GM18526 (cell line): ENCODE data around the gene FGFR4.

Experiments
- POLR2A ChIP-seq: IDR thresholded peaks from 3 replicates; pipeline ENCODE4 v1.6.1; 2011; ENCODE audit not compliant: insufficient read length; ENCODE audit errors: extremely low read depth

Gene FGFR4

DNA sequence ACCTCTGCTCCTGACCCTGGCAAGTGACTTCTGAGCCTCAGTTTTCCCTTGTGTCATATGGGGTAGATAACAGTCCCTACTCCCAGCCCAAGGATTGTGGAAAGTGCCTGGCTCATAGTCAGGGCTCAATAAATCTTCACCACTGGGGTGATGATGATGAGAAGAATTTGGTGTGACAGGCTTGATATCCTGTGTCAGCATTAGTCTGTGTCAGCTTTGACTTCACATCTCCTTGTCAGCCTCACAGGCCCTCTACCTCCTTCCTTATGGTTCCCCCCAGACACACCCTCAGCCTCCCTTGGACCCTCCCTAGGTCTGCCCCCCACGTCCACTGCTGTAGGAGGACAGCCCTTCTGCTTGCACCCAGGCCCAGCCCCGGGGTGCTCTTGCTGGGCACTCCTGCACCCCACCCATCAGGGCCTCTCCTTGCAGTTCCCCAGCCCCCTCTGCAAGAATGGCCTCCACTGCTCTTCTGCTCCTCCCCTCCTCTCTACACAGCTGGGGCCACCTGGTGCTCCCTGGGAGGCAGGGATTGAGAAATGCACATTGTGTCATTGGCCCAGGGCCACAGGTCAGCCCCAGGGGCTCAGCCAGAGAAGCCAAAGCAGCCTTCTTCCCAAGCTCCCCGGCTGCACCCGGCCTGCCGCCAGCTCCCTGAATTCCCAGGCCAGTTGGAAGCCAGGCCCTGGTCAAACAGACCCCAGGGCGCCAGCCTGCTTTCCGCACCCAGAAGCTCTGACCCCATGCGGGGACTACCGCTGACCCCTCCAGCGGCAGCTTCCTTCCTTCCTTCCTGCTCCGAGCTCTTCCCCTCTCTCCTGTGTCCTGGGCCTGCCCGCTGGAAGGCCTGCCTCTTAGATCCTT lies 7.7 kb downstream of the FGFR4 start:
- TF ChIP-seq POLR2A = no peak

GRCh38 chr5:177095088-177095669 lies 8.5 kb downstream of the FGFR4 start:
- TF ChIP-seq POLR2A = no peak

DNA sequence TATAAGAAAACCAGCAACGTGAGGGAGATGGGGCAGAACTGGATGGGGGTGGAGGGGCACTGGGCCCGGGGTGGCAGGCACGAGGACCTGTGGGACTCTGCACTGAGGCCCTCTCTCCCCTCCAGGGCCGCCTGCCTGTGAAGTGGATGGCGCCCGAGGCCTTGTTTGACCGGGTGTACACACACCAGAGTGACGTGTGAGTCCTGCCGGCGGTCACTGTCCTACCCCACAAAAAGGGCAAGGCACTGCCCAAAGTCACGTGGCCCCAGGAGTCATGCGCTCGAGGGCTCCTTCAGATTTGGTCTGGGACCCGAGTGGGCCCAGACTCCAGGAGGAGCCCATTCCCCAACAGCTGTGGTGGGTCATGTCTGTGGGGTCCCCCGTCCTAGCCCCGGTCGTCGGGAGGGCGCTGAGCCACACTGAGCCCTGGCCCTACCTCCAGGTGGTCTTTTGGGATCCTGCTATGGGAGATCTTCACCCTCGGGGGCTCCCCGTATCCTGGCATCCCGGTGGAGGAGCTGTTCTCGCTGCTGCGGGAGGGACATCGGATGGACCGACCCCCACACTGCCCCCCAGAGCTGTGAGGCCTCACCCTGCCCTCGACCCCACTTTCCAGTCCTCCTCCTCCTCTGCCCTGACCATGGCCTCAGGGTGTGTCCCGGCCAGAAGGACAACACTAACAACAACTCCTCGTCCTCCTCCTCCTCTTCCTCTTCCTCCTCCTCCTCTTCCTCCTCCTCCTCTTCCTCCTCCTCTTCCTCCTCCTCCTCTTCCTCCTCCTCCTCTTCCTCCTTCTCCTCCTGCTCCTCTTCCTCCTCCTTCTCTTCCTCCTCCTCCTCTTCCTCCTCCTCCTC lies 9.7 kb downstream of the FGFR4 start:
- no peak for TF ChIP-seq POLR2A

DNA sequence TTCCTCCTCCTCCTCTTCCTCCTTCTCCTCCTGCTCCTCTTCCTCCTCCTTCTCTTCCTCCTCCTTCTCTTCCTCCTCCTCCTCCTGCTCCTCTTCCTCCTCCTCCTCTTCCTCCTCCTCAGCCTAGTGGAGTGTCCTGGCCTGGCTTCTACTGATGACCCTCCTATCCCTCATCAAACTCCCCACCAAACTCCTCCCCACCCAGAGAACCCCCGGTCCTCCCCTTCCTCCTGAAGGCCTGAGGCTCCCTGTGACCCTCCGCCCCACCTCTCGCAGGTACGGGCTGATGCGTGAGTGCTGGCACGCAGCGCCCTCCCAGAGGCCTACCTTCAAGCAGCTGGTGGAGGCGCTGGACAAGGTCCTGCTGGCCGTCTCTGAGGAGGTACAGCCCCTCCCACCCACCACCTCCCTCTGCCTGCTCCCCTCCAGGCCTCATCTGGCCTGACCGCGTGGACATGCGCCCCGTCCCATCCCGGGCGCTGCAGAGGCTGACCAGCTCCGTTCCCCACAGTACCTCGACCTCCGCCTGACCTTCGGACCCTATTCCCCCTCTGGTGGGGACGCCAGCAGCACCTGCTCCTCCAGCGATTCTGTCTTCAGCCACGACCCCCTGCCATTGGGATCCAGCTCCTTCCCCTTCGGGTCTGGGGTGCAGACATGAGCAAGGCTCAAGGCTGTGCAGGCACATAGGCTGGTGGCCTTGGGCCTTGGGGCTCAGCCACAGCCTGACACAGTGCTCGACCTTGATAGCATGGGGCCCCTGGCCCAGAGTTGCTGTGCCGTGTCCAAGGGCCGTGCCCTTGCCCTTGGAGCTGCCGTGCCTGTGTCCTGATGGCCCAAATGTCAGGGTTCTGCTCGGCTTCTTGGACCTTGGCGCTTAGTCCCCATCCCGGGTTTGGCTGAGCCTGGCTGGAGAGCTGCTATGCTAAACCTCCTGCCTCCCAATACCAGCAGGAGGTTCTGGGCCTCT lies 10.6 kb downstream of the FGFR4 start:
- no peak for TF ChIP-seq POLR2A

- TF ChIP-seq POLR2A = no peak
Measured at GRCh38 chr5:177098120-177098469, 11.4 kb downstream of the FGFR4 start.

DNA sequence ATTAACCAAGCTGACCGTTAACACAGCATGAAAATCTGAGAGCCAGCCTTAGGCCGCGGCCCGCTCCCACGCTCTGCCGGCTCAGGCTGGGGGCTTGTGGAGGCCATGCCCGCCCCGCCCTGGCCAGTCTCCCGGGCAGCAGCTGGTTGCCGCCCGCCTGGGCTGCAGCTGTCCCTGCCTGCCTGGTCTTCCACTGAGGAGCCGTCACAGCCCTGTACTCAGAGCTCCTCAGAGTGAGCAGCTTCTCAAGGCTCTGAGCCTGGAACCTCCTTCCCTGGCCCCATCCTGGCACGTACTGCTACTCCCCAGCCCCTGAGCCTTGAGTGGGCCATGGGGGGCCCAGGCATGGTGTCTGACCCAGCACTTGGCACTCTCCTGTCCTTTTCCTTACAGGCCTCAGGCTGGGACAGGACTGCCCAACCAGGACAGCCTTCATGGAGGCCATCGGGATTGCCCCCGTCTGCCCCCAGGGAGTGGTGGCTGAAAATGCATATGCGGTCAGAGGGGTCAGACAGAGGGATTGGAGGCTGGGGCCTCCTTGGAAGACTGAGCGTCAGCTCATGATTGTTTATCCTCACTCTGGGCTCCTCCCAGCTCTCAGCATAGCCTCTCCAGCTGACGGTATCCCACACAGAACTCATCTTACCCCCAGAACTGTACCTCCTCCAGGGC lies 11.9 kb downstream of the FGFR4 start:
- no peak for TF ChIP-seq POLR2A

- TF ChIP-seq POLR2A = no peak
Measured at GRCh38 chr5:177099422-177100093, 12.8 kb downstream of the FGFR4 start.

DNA sequence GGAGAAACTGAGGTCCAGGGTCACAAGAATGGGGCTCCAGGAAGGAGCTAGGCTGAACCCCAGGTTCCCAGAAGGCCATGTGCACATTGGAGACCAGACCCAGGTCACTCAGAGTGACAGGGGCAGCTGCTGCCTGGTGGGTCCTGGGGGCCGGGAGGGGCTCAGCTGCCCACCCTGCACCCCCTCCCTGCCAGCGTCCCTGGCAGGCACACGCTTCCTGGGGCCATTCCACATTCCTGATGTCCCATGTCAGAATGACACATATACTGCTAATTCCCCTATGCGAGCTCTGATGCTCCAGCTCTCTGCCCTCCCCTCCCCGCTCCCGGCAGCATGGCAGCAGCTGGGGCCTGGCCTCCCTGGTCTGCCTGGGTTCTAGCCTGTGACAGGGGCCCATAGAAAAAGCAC lies 14.0 kb downstream of the FGFR4 start:
- TF ChIP-seq POLR2A = no peak

DNA sequence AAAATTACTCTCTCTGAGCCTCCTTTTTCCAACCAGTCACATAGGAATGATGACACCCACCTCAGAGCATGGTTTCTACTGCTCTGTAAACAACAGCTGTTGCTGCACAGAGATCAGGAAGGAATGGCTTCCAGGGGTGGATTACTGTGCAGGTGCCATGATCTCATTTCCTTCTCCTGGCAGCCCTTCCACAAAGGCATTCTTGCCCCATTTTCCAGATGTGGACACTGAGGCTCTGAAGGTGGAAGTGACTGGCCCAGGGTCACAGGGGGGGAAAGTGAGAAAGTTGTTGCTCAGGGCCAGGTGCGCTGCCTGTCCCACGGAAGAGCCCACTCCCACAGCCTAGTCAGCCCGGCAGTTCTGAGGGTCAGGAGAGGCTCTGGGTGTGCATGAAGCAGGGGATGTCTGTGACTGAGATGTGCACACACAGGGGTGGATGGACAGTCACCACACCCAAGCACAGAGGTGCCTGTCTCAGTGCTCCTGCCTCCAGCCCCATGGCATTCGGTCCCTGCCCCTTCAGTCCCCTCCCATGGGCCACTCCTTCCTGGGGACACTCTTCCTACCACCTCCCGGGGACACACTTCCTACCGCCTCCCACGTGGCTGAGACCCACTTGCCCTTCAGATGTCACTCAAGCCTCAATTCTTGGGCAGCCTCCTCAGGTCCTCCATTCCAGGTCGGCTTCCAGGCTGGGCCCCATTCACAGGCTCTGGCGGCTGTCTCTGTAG lies 17.0 kb downstream of the FGFR4 start:
- TF ChIP-seq POLR2A = no peak

- TF ChIP-seq POLR2A = no peak
Measured at GRCh38 chr5:177105691-177106476, 19.2 kb downstream of the FGFR4 start.

- TF ChIP-seq POLR2A = no peak
Measured at GRCh38 chr5:177107159-177107558, 20.4 kb downstream of the FGFR4 start.

DNA sequence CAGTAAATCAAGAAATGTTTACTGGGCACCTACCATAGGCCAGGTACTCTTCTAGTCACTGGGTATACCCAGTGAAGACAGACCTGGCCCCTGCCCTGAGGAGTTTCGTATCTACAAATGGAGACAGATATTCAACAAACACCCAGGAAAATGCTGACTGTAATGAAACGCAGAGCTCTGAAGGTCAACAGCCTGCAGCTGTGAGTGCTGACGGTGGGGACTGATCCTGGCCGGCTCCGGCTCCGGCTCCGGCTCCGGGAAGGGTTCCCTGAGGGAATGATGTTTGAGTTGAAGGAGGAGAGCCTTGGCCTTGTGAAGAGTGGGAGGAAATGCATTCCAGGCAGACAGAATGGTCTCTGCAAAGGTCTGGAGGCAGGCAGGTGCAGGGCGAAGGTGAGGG lies 23.1 kb downstream of the FGFR4 start:
- no peak for TF ChIP-seq POLR2A
